Stimulated activated CD4-positive, alpha-beta T cell treated with anti-CD3 and anti-CD28 coated beads, TNF-alpha, amount 100 ng/mL, for 24 hours (primary cell): ENCODE data around the gene VAV3.

Experiments used
- DNase-seq, 3 experiments: peaks; one replicate each; pipeline ENCODE4 v3.0.0-alpha.2; 2020; ENCODE audit warnings: low read depth in 3 of 3

VAV3 gene

GRCh38 chr1:107538502-107538901, 426.5 kb downstream of the VAV3 start:
- no peak for DNase-seq

GRCh38 chr1:107536266-107536665, 428.7 kb downstream of the VAV3 start:
- DNase-seq, result no peak

- DNase-seq, result no peak
These were observed 429.9 kb downstream of the VAV3 start for GRCh38 chr1:107535091-107535490.

DNA sequence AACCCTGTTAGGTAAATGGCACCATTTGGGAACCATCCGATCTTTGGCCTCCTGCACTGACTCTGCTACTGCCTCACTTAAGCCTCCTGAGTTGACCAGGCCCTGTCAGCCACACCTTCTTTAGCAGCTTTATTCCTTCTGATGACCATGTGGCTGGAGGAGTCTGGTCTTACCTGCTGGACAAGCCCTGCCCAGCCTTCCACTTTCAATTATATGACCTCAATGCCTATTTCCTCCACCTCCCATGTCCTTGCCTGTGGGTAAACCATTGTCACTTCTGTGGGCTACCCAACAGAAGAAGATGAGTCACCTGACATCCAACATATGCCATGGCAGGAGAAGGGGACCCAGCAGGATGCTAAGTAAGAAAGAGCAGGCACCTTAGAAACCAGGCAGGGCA, 430.3 kb downstream of the VAV3 start:
- no peak for DNase-seq

GRCh38 chr1:107533436-107533835, 431.5 kb downstream of the VAV3 start:
- no peak for DNase-seq

GRCh38 chr1:107532318-107532717, 432.7 kb downstream of the VAV3 start:
- no peak for DNase-seq

DNA sequence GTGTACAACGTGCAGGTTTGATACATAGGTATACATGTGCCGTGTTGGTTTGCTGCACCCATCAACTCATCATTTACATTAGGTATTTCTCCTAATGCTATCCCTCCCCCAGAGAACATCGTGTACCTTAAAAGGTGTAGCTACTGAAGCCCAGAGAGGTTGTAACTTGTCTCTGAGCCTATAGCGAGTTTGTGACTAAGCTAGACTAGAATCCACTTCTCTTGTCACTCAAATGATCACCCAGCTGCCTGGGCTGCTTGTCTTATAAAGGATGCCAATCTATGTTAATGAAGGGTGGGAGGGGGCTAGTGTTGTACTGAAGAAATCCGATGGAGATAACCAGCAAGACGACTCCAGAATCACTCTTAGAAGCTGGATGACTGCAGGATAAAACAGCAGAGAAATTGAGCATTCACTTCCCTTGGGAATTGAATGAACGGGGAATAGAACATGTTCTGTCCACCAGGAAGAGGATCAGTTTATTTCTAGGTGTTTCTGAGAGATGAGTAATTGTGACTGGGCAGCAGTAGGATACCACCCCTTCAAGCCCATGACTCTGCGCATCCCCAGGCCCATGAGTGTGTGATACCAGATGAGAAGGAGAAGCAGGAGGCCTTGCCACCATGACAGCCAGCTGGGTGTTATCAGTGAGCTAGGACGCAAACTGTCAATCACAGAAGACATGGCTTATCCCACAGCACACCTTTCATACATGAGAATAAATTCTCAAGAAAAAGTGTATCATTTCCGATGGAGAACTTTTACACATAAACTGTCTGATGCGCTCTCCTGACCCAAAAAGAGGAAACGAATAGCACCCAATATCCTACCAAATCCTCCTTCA, 433.7 kb downstream of the VAV3 start:
- no peak for DNase-seq

DNA sequence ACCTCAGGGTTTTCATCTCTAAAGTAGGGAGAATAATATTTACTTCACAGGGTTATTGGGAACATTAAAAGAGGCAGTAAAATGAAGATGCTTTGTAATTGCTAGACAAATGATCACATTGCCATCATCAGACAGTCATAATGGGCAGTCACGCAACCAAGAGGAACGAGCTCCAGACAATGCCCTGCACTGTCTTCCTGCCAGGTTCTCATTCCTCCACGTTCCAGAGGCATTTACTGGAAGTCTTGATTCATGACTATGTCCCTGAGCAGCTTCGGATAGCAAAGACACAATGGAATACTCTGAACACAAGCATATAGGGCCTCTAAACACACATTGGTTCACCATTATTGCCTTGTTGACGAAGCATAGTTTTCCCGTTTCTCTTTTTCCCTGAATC, 434.4 kb downstream of the VAV3 start:
- no peak for DNase-seq

DNA sequence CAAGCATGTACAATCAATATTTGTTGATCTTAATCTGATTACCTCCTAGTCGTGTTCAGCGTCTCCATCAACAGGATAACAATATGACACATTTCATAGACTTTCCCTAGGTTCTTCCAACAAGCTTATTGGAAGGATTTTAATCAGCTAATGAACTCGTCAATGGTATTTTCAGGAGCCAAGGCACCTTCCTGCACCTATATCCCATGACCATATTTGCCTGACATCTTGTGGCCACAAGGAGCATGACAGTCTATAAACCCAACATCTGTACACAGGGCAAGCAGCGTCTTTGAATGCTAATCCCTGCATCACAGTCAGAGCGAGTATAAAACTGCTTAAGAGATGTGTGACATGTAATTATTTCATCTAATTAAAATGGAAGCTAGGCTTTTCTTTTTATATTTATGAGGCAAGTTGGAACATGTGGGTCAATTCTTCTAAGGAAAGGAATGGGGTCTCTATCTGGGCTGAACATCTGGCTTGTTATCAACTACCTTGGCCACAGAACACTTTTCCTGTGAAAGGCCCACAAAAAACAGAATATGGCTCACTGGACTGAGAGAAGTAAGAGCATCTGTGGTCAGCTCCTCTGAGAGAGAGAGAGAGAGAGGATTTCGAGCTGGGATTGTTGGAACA, 435.4 kb downstream of the VAV3 start:
- DNase-seq, result no peak

GRCh38 chr1:107526524-107527198, 438.3 kb downstream of the VAV3 start:
- DNase-seq, result no peak

GRCh38 chr1:107525961-107526360, 439.0 kb downstream of the VAV3 start:
- no peak for DNase-seq

DNA sequence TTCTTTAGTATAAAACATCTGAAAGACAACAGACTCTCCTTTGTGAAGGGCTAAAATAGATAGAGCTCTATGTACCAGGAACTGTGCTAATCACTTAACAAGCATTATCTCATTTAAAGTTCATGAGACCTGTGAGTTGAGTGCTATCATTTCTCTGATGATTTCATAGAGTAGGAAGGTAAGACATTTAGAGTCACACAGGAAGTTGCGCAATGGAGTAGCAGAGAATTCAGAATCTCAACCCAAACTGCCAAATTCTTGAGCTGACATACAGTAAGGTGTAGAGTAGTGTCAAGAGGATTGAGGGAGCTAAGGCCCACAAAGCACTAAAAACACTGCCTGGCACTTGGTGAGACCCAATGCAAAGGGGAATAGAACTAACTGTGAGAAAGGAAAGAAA, 439.8 kb downstream of the VAV3 start:
- DNase-seq, result no peak

GRCh38 chr1:107524301-107524700, 440.7 kb downstream of the VAV3 start:
- DNase-seq, result no peak

DNA sequence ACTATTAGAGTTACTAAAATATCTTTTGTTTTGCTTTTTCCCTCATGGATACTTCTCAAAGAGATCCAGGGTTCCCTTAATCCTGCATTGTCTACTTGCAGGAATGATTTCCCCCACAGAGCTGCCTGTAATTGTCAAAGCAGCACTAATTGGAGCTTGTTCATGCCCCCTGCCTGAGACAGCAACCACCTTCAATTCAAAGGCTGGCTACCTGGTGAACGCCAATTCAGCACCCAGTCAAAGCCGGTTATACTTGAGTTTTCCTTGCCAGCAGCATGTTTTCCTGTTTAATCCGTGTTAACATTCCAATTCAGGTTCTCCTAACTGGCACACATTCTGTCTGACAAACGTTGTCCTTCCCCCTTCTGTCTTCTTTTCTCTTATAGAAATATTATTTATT, 441.2 kb downstream of the VAV3 start:
- no peak for DNase-seq

- no peak for DNase-seq
These were observed 441.9 kb downstream of the VAV3 start for GRCh38 chr1:107523061-107523460.
